ENCODE data around the gene MEG3.

Gene MEG3

DNA sequence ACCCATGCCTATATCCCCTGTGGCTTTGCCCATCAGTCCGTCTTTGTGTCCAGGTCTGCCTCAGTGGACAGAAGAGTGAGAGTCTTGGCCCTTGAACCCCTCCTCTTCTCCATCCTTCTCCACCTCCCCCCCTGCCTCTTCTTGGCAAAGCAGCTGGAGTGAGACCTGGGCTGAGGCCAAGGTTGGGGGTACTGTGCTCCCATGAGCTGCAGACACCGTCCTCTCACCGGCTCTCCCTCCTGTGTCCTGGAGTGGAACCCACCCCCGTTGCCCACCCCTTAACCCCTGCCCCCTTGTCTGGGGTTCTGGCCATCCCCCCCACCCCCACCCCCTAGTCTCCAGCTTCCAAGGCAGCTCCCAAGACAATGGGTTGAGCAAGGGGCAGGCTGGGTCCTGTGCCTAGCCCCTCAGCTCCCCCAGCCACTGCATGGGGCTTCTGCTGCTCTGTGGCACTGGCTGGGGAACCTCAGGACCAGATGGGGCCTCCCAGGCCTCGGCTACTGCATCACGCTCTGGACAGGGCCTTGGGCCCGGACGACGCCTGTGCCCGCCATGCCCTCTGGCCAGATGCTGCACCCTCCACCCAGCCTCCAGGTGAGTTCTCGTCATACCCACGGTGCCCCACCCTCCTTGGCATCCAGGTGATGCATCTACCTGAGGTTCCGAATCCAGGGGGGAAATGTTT, 41.9 kb downstream of the MEG3 start:
- no peak for DNase-seq

DNA sequence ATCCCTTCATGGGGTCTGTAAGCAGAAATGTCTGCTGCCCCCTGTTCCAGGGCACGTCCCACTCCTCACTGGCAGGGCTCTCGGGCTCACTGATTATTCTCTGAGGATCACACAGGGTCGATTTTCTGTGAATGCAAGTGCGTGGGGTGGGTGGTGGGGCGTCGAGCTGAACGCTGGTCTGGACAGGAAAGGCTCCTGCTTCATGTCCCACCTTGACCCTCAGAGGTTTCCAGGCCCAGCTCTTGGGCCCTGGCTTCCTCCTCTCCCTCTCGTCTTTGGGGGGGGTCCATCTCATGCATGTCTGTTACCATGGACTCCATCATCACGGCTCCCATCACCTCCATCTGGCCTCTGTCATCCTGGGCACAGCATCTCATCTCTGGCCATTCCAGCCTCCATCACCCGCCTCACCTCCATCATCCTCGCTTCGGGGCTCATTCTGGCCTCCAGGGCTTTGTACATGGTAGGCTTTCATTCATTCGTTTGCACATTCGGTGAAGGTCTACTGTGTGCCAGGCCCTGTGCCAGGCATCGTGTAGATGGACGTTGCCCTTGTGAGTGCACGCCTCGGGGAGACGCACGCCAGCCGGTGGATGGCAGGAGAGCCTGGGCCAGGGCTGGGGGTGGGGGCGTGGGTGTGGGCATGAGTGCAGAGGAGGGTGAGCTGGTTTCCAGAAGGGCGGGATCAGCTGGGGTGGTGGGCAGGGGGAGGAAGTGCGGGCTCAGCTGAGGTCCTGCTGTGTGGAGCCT, 42.9 kb downstream of the MEG3 start:
- DNase-seq, result no peak

DNA sequence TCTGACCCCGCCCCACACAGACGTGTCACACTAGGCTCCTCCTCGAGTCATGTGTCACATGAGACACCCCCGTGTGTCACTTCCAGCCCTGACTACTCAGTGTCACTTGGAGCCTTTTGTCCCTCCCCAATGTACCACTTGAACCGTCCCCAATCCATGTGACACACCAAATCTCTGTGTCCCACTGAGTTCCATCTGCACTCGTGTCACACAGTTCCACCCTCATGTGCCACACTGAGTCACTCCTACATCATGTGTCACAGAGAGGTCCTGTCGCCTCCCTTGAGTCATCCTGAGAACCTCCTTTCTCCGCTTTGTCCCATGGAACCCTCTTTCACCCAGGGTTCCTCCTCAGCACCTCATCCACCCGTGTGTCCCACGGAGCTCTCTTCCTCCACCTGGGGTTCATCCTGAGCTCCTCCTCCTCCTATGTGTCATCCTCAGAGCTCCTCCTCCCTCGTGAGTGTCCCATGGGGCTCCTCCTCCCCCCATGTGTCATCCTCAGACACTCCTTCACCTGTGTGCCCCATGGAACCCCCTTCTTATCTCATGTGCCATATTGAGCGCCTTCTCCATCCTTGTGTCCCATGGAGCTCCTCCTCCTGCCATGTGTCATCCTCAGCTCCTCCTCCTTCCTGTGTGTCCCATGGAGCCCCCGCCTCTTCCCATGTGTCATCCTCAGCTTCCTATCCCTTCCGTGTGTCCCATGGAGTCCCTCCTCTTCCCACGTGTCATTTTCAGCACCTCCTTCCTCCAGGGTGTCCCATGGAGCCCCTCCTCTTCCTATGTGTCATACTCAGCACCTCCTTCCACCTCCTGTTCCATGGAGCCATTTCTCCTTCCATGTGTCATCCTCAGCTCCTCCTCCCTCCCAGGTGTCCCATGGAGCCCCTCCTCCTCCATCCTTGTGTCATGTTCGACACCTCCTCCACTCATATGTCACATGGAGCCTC, 45.6 kb downstream of the MEG3 start:
- DNase-seq, result peak; percentile 16

DNA sequence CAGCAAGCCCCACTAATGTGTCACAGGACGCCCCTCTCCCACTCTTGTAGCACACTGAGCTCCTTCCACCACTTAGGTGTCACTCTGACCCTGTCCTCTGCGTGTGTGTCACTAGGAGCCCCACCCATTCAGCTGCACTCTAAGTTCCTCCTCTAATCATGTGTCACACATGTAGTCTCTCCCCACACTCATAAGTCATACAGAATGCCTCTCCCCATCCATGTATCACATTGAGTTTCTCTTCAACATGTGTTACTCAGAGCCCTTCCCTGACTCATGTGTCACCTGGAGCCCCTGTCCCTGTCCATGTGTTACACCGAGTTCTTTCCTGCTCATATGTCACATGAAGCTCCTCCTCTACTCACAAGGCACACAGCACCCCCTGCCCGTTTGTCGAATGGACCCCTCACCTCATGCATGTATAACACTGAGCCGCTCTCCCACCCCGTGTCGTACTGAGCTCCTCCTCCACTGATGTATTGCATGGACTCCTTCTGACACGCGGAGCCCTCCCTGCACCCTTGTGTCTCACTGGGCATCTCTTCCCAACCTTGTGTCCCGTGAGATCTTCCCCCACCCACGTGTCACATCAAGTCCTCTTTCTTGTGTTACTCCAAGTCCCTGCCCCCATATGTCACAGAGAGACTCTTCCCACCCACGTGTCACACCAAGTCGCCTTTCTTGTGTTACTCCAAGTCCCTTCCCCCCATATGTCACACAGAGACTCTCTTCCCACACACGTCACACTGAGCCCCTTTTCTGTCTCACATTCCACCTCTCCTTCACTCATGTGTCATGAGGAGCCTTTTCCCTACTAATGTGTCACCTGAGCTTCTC, 46.6 kb downstream of the MEG3 start:
- no peak for DNase-seq

DNA sequence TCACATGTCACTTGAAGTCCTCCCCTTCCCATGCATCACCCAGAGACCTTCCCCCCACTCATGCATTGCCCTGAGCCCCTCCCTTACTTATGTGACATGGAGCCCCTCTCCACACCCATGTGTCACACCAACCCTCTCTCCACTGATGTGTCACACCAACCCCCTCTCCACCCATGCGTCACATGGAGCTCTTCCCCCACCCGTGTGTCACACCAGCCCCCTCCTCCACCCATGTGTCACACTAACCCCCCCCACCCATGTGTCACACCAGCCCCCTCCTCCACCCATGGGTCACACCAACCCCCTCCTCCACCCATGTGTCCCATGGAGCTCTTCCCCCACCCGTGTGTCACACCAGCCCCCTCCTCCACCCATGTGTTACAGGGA, 47.2 kb downstream of the MEG3 start:
- DNase-seq, result no peak

DNA sequence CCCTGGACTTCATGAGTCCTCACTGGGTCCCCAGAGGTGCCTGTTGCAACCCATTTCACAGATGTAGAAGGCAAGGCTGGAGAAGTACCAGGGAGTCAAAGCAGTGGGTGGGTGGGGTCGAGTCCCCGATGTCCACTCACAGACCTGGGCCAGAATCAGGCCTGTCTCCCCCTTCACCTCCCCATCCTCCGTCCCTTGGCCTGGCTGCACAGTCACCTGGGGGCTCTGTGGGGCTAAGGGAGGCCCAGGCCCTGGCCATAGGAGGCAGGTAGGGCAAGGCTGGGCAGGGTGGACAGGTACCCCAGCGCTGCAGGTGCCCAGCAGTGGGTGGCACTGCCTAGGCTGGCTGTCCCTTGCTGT, 48.1 kb downstream of the MEG3 start:
- no peak for DNase-seq

DNA sequence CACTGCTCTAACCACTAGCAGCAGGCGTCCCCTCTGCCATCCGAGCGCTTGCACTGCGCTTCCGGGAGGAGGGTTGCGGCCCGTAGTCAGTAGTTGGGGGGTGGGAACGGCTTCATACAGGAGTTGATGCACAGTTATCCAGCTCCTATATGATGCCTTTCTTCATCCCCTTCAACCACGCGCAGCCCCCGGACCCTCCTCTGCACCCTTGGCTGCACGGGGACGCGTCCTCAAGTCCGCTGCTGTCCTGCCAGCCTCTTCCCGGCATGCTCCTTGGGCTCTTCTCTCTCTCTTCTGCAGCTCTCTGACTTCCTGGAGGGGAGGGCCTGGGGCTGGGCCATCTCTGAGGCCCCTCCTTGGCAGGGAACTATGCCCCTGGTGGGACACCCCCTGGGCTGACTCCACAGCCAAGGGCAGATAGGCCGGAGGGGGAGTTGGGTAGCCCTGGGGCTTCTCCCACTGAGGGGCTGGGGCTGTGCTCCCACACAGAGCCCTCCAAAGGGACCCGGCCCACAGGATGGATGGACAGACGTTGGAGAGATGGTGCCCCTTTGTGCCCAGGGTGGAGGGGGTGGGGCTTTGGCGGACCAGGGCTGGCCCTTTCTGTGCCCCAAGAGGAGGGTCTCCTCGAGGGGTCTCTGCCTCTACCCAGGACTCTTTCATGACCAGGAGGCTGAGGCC, 48.6 kb downstream of the MEG3 start:
- DNase-seq, result no peak

DNA sequence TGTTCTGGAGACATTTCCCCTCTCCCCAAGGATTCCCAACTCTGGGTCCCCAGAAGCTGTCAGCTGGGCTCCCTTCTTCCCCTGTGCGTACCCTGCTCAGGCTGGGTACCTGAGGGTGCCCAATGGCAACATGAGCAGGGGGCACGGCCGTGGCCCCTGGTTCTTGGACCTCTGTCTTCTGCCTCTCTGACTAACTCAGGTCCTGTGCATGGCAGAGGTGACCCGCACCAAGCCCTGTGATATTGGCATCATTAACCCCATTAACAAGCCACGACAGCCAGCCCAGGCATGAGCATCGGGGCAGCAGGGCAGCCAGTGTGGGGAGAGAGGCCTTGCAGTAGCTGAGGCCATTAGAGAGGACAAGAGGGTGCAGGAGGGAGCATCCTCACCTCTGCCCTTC, 49.2 kb downstream of the MEG3 start:
- DNase-seq, result no peak

DNA sequence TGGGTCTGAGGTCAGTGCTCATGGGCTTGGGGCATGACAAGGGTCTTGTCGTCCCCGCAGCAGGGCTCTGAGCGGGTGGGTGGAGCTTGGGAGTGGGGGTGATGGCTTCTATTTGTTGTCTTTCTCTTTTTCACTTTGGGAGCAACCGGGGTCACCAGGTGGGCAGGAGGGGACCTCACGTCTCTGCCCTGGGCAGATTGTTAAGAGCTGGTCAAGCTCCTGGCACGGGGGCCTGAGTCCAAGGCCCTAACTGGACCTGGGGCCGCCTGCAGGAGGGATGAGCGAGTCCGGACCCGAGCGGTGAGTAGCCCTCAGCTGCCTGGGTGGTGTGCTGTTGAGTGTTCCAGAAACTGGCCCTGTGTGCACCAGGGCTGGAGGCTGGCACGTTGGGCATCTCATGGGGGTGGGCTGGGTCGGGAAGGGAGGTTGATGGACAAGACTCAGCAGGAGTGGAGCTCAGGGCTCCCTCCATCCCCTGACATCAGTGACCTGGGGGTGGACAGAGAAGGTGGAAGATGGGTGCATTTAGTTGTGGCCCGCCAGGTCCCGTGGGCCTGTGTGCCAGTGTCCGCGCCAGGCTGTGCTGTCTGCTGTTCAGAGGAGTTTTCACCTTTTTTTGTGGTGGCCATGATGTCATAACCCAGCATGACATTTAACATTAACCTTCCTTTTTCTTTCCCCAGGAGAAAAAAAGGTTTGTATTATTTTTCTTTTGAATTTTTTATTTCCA, 50.1 kb downstream of the MEG3 start:
- no peak for DNase-seq

DNA sequence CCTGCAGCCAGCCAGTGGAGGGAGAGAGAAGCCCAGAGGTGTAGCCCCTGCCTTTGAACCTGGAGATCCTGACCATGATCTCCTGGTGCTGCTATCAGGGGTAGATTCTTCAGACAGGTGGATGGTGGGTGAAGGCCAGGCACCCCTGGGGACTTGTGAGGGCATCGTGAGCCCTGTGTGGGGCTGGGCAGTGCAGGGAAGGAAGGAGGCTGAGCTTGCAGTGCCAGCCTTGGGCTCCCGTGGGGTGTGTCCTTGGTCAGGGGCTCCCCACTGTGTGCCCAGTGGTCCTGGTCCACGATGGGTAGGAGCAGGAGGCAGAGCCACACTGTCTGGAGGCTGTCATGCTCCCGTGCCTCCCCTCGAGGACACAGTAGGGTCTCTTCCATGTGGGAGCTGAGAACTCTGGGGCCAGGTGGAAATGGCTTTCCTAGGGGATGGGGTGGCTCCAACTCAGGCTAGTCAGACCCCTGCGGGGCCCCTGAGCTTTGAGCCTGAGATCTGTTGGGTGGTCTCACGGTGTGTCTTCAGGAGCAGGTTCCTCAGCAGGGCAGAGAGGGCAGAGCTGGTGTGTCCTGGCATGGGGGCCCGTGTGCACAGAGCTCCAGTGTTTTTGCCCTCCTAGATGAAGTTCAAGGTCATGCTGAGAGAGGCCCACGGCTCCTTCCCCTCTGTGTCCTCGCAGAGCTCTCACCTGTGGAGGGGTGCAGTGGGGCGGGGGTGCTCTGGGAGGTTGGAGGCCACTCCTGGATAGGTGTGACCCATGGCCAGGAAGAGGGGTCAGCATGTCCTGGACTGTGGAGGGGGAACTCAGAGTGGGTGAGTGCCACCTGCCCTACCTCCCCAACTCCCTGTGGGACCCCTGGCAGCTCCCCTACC, 52.6 kb downstream of the MEG3 start:
- no peak for DNase-seq

DNA sequence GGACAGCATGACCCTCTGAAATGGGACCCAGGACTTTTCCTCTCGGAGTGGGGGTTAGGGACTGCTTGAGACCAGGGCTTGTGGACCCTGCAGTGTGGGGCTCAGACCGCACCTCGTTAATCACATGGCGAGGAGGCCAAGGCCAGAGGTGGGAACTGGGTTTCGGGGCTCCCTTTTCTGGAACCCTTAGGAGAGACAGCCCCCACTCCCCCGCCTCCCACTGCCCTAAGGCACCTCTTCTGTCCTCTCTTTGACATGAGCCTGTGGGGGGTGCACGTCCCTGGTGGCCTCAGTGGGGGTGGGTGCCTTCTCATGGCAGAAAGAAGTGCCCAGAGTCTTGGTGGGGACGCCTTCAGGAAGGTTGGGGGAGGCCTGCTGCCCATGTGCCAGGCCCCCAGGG, 53.3 kb downstream of the MEG3 start:
- no peak for DNase-seq

DNA sequence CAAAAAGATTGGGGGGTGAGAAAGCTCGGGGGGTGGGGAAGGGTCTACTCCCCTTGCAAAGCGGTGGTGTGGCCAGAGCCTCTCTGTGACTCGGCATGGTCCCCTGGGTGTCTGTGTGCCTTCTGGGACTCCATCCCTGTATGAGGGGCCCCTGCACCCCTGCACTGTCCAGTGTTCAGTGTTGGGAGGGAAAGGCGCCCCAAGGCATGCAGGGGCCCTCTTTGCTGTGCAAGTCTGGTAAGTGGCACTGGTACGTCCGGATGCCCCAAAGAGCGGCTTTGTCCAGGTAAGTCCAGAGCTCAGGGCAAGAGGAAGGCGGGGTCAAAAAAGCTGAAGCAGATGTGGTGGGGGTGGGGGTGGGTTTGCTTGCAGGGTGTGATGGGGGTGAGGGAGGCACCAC, 53.9 kb downstream of the MEG3 start:
- no peak for DNase-seq

DNA sequence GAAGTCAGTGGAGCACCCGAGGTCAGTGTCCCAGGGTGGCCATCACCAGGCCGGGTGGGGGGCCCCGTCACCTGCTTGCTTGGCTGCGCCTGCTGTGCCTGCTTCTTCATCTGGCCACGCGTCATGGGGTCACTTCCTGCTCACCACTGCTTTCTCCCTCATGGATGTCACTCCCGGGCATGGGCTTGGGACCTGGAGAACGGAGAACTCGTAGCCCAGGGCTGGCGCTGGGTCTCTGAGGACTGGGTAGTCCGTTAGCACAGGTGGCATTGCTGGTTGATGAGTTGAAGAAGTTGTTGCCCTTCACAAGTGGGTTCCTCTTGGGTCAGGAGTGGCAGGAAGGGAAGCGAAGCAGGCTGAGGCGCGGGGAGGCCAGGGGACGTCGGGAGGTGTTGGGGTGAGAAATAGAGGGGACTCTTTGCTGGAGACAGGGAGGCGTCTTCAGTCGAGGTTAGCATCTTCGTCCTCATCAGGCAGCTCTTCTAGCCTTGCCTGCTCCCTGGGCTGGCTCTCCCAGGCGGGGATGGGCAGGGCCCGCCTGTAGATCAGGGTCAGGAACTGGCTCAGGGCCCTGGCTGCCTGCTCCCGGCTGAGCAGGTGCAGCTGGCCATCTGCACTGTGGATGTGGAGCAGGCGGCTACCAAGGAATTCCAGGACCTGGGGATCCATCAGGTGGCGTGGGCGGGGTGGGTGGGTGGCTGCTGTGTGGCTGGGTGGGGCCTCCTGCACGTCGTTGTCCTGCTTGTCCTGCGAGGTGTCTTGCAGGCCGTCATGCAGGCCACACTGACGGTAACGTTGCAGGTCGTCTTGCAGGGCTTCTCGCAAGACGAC, 54.6 kb downstream of the MEG3 start:
- no peak for DNase-seq

DNA sequence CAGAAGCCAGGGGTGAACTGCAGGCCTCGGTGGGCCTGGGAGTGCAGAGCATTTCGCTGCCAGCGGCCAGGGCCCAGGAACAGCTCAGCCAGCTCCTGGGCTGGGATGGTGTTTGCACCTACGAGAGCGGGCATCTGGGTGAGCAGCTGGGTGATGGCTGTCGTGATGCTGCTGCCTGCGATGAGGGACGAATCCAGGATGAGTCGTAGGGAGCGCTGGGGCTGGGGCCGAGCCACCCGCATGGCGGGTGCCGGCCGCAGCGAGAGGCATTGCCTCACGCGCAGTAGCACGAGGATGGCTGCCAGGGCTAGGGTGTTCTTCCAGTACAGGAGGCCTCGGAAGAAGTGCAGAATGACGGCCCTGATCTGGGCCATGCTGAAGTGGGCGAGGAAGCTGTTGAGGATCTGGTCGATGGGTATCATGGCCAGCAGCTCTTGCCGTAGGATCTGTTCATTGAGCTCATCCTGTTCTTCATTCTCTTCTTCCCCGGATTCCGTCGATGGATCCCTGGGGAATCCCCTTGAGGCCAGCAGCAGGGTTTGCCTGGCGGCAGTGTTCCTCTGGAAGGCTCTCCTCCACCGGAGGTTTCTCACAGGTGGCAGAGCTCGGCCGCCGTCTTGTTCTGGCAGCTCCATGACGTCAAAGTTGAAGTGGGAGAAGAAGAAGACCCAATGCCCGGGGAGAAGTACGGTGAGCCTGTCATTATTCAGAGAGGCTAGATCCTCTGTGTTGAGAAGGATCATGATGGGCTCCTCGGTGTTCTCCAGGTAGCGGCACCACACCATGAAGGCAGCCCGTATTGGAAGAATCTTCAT, 55.5 kb downstream of the MEG3 start:
- no peak for DNase-seq

DNA sequence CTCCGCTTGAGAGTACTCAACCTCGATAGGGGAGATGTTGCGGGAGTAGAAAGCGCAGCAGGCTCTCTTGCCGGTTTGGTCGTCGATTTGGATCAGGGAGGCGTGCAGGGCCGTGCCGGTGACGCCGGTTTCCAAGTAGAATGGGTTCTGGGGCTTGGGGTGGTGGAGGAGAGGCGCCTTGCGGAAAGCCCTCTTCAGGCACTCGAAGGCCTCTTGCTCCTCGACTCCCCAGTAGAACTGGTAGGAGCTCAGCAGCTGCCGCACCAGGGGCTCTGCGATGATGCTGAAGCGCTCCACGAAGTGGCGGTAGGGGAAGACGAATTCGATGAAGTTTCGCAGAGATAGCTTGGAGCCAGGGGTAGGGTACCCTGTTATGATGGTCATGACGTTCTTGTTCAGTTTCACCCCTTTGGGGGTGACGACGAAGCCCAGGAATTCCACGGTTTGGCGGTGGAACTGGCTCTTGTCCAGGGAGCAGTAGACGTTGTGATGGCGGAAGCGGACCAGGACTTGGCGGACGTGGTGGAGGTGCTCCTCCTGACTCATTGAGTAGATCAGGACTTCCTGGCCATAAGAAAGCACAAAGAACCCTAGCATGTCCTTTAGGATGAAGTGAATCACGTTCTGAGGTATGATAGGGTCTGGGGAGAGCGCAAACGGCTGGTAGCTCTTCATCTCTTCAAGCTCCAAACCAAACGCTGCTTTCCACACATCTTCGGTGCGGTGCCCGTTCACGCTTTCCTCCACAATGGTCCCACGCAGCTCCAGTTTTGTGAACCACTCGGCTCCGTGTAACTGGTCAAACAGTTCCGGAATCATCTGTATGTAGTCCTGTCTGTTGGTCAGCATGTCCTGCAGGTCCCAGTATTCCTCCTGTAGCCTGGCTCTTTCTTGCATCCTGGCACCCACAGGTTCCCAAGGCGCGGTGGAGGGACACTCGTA, 56.4 kb downstream of the MEG3 start:
- no peak for DNase-seq

DNA sequence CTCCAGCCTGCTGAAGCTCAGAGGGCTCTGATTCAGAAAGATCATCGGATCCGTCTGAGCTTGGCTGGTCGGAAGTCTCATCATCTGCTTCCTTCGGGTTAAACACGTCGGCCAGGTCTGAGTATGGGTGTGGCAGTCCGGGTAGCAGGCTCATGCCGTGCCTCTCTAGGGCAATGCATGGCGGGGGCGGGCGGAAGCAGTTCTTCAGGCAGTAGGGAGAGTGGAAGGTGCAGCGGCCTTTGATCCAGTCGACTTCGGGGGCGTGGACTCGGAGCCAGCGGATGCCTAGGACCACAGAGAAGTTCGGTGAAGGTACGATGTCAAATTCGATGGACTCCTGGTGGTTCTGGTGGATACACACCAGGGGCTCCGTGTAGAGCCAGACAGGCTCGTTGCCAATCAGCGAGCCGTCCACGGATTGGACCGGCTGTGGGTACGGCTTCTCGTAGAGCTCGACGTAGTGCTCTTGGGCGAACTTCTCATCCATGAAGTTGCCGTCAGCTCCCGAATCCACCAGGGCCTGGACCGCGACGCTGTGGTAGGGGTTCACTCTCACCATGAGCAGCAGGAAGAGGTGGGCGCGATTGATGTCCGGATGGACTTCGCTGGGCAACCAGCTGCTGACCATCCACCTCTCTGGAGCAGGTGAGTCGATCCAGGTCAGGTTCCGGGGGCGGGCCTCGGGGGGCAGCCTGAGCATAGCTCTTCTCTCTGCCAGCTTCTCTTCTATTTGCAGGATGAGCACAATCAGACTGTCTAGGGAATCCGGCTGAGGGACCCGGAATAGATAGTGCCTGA, 57.3 kb downstream of the MEG3 start:
- DNase-seq, result no peak

DNA sequence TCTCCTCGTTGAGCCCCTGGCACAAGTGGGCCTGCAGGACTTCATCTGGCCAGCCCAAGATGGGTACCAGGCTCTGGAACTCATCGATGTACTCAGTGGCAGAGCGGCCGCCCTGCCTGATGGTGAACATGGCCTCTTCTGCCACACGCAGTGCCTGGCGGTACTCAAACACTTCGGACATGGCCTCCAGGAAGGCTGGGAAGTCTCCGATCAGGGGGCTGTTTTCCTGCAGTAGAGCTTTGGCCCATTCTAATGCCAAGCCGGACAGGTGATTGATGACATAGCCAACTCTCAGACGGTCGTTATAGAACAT, 57.8 kb downstream of the MEG3 start:
- DNase-seq, result no peak
